ENCODE results near the gene HIF1A. TPM values are rescaled to one million over a fixed set of nuclear protein-coding genes. Genes with fewer than 3 reads are reported as not detected.
A peak's percentile ranks its signal among the peaks of the same experiment; 100 is the strongest.

The HIF1A gene
- total and polyA plus RNA-seq, 2 of the 8 experiments (the other 6 are each of a cell fraction or from before 2014, with no cell fraction given), result 54.8 to 175 TPM

DNA sequence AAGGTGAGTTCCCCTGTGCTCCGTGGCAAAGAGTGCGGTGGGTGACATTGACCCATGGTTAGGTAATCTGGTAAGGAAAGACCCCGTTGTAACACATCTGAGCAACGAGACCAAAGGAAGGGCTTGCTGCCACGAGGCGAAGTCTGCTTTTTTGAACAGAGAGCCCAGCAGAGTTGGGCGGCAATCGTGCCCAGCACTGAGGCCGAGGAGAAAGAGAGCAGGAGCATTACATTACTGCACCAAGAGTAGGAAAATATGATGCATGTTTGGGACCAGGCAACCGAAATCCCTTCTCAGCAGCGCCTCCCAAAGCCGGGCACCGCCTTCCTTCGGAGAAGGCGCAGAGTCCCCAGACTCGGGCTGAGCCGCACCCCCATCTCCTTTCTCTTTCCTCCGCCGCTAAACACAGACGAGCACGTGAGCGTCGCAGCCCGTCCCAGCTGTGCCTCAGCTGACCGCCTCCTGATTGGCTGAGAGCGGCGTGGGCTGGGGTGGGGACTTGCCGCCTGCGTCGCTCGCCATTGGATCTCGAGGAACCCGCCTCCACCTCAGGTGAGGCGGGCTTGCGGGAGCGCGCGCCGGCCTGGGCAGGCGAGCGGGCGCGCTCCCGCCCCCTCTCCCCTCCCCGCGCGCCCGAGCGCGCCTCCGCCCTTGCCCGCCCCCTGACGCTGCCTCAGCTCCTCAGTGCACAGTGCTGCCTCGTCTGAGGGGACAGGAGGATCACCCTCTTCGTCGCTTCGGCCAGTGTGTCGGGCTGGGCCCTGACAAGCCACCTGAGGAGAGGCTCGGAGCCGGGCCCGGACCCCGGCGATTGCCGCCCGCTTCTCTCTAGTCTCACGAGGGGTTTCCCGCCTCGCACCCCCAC lies at the start of gene HIF1A (continued):
- TF ChIP-seq, protein P1, sequence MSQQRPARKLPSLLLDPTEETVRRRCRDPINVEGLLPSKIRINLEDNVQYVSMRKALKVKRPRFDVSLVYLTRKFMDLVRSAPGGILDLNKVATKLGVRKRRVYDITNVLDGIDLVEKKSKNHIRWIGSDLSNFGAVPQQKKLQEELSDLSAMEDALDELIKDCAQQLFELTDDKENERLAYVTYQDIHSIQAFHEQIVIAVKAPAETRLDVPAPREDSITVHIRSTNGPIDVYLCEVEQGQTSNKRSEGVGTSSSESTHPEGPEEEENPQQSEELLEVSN (IDR thresholded peaks at IDR 0.05), result peak; percentile 69; the same call in 1 of the 2 replicates
- TF ChIP-seq, protein P2, sequence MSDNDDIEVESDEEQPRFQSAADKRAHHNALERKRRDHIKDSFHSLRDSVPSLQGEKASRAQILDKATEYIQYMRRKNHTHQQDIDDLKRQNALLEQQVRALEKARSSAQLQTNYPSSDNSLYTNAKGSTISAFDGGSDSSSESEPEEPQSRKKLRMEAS (IDR thresholded peaks at IDR 0.05), result peak; percentile 94
- TF ChIP-seq POLR2A (IDR thresholded peaks at IDR 0.05; ENCODE audit: control extremely low read depth in 1 of 2, low read depth in 2 of 2, low read length in 2 of 2) (peak; percentile 98 to 99), SRF (IDR thresholded peaks at IDR 0.05; ENCODE audit: low read depth, low read length) (no peak), BACH1 (IDR thresholded peaks at IDR 0.05; ENCODE audit: low read length) (no peak), SIRT6 (IDR thresholded peaks at IDR 0.05; ENCODE audit: low read length) (no peak), TAF7 (optimal IDR thresholded peaks at IDR 0.05; ENCODE audit: borderline replicate concordance, low read depth, low read length) (peak; percentile 98), CREB1 (IDR thresholded peaks at IDR 0.05) (peak; percentile 11; the same call in 1 of the 2 replicates), SP1 (IDR thresholded peaks at IDR 0.05; ENCODE audit: low read depth, low read length) (peak; percentile 76), JUN (IDR thresholded peaks at IDR 0.05; ENCODE audit: low read depth, low read length) (no peak), SUZ12 (IDR thresholded peaks at IDR 0.05; ENCODE audit: low read length) (no peak), TCF12 (IDR thresholded peaks at IDR 0.05; ENCODE audit: low read depth, low read length) (no peak)
- TF ChIP-seq, protein P3, sequence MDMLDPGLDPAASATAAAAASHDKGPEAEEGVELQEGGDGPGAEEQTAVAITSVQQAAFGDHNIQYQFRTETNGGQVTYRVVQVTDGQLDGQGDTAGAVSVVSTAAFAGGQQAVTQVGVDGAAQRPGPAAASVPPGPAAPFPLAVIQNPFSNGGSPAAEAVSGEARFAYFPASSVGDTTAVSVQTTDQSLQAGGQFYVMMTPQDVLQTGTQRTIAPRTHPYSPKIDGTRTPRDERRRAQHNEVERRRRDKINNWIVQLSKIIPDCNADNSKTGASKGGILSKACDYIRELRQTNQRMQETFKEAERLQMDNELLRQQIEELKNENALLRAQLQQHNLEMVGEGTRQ (IDR thresholded peaks at IDR 0.05; ENCODE audit: low read length), result peak; percentile 90
